ENCODE data around the gene CDT1.
"Not testable (repeated sequence)": the region's sequence is repeated elsewhere in the genome, so short reads cannot be mapped to it uniquely, and the experiment has no call there.

The CDT1 gene

GRCh38 chr16:88784074-88784855 is 19.3 kb upstream of the CDT1 start:
- peak; percentile 74 for DNase-seq

GRCh38 chr16:88784856-88785105 is 18.8 kb upstream of the CDT1 start:
- no peak for DNase-seq

- DNase-seq, result peak; percentile 91
These were observed 18.3 kb upstream of the CDT1 start, which contains the start of gene PIEZO1 for GRCh38 chr16:88785106-88785924. TSS of gene PIEZO1 (minus strand) at chr16:88785220. CDS start at chr16:88784964, 256 bp downstream.

- DNase-seq, result no peak
These were observed 15.8 kb upstream of the CDT1 start for GRCh38 chr16:88787579-88788314.

GRCh38 chr16:88788749-88789148 is 14.8 kb upstream of the CDT1 start:
- not testable (repeated sequence) for DNase-seq

- no peak for DNase-seq
These were observed 14.0 kb upstream of the CDT1 start for GRCh38 chr16:88789594-88789993.

GRCh38 chr16:88790312-88791211 is 13.0 kb upstream of the CDT1 start:
- DNase-seq, result no peak

GRCh38 chr16:88792078-88792550 is 11.5 kb upstream of the CDT1 start:
- no peak for DNase-seq

- DNase-seq, result no peak
These were observed 10.8 kb upstream of the CDT1 start for GRCh38 chr16:88792668-88793250.

- DNase-seq, result no peak
These were observed 10.2 kb upstream of the CDT1 start for GRCh38 chr16:88793251-88793954.

GRCh38 chr16:88796278-88796677 is 7.3 kb upstream of the CDT1 start:
- DNase-seq, result no peak

- DNase-seq, result no peak
These were observed 5.5 kb upstream of the CDT1 start for GRCh38 chr16:88798073-88798472.

GRCh38 chr16:88798772-88799455 is 4.7 kb upstream of the CDT1 start:
- DNase-seq, result no peak

- no peak for DNase-seq
These were observed 3.9 kb upstream of the CDT1 start for GRCh38 chr16:88799569-88800276.

GRCh38 chr16:88800277-88800592 is 3.4 kb upstream of the CDT1 start:
- DNase-seq, result no peak

GRCh38 chr16:88804173-88804551 is 573 bp downstream of the CDT1 start:
- DNase-seq, result no peak

- DNase-seq, result peak; percentile 91
These were observed 1.2 kb downstream of the CDT1 start for GRCh38 chr16:88804552-88805339.

- DNase-seq, result no peak
These were observed 1.7 kb downstream of the CDT1 start for GRCh38 chr16:88805340-88805715.

- DNase-seq, result no peak
These were observed 2.4 kb downstream of the CDT1 start for GRCh38 chr16:88805887-88806393.
